Superior temporal gyrus (tissue), 1 donor: ENCODE measurements around the gene PIK3CB.
"Not testable (repeated sequence)": the region's sequence is repeated elsewhere in the genome, so short reads cannot be mapped to it uniquely, and the experiment has no call there.

Source experiments
- DNase-seq: peaks from one replicate; pipeline ENCODE4 v3.0.0-alpha.2; 2016; ENCODE audit errors: extremely low spot score

PIK3CB gene

GRCh38 chr3:138761002-138761401 lies 73.7 kb downstream of the PIK3CB start:
- DNase-seq, result no peak

GRCh38 chr3:138748190-138748589 lies 86.5 kb downstream of the PIK3CB start:
- DNase-seq, result no peak

DNA sequence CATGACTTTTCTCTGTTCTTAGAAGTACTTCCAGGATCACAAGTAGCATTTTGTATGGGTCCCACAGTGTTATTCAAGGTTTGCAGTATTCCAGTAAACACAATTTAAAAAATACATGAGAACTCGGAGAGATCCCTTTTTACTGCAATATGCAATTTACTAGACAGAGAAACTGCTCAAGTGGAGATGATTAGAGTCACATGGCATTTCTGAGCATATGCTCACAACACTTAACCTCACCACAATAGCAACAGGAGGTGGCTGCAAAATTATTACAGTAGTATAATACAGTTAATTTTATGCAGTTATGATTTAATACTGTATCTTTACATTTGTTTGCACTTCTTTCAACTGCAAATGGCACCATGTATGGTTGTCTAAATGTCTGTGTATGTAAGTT lies 87.5 kb downstream of the PIK3CB start:
- no peak for DNase-seq

DNA sequence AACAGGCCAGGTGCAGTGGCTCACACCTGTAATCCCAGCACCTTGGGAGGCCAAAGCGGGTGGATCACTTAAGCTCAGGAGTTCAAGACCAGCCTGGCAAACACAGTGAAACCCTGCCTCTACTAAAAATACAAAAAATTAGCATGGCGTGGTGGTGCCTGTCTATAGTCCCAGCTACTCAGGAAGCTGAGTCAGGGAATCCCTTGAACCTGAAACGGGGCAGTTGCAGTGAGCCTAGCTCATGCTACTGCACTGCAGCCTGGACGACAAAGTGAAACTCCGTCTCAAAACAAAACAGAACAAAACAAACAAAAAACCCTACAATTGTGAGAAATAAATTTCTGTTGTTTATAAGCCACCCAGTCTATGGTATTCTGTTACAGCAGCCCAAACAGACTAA lies 94.7 kb downstream of the PIK3CB start:
- DNase-seq, result no peak

DNA sequence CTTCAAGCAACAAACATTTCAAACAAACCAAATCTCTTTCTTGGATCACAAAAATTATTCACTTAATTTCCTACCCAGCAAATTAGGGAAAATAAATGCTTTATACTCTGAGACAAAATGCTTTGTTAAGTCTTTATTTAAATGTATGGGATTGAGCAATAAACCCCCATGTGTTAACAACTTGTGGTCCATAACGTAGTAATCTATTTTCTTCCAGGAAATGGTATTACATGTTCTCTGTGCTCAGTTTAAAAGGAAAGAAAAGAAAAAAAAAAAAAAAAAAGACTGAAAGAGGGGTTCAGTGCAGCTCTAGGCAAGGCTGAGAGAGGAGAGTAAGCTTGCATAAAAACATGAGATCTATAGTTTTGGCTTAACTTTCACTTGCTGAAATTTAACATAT lies 102.3 kb downstream of the PIK3CB start:
- no peak for DNase-seq

- DNase-seq, result no peak
Measured at GRCh38 chr3:138726946-138727730, 107.6 kb downstream of the PIK3CB start.

GRCh38 chr3:138726042-138726441 lies 108.7 kb downstream of the PIK3CB start:
- DNase-seq, result not testable (repeated sequence)

GRCh38 chr3:138725116-138725515 lies 109.6 kb downstream of the PIK3CB start:
- DNase-seq, result no peak

- peak; percentile 27 for DNase-seq
Measured at GRCh38 chr3:138724443-138724842, 110.3 kb downstream of the PIK3CB start.

DNA sequence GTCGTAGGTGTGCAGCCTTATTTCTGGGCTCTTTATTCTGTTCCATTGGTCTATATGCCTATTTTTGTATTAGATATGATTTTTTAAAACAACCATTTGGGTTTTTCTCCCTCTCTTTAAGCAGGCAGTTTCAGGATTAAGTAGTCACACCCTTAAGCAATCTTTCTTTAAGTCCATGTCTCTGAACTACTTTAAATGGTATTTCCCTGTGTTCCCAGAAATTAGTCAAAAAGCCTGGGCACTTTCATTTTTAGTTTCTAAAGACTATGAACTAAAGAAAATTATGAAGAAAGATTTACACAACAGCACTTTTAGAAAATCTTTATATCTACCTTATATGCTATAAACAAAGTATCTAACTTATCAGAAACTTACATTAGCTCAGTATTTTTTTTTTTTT lies 115.9 kb downstream of the PIK3CB start:
- DNase-seq, result no peak

- DNase-seq, result no peak
Measured at GRCh38 chr3:138717348-138717747, 117.4 kb downstream of the PIK3CB start.

- no peak for DNase-seq
Measured at GRCh38 chr3:138712086-138712485, 122.6 kb downstream of the PIK3CB start.

DNA sequence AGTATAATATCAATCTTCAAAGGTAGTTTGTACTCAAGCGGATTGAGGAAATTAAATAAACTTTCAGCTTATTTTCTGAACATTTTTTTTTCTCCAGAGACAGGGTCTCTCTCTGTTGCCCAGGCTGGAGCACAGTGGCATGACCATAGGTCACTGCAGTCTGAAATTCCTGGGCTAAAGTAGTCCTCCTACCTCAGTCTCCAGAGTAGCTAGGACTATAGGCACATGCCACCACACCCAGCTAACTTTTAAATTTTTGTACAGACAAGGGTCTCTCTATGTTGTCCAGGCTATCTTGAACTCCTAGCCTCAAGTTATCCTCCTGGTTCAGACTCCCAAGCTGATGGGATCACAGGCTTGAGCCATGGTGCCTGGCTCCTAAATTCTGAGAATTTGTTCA lies 129.1 kb downstream of the PIK3CB start:
- DNase-seq, result no peak

DNA sequence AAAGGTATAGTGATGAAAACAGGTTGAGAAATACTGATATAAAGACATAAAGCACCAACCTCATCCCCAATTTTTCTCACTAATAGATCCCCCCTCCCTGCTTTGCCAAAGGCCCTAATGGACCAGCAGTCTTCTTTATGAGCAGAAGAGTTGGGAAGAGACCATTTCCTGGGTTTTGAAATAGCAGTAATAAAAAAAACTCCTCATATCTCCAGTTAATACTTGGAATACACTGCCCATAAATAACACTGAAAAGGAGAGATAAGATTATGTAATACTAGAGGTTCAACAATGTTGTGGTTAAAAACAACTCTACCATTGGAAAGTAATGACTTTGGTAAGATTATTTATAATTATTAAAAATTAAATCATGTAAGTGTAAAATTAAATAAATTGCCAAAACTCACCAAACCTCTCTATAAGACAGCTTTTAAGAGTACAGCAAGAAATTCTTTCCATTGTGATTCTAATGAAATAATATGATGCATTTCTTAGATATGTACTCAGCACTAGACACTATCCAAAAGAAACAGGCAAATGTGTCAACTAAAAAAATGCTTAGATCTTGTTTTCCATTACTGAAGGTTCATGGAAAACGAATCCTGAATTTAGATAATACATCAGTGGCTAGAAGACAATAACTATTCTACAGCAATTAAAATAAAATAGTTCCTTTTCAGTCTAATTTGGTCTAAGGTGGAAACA lies 137.9 kb downstream of the PIK3CB start:
- no peak for DNase-seq

GRCh38 chr3:138694287-138695007 lies 140.3 kb downstream of the PIK3CB start:
- DNase-seq, result no peak

GRCh38 chr3:138692152-138692551 lies 142.6 kb downstream of the PIK3CB start:
- DNase-seq, result no peak

- no peak for DNase-seq
Measured at GRCh38 chr3:138691351-138691750, 143.4 kb downstream of the PIK3CB start.

- no peak for DNase-seq
Measured at GRCh38 chr3:138690036-138690435, 144.7 kb downstream of the PIK3CB start.

DNA sequence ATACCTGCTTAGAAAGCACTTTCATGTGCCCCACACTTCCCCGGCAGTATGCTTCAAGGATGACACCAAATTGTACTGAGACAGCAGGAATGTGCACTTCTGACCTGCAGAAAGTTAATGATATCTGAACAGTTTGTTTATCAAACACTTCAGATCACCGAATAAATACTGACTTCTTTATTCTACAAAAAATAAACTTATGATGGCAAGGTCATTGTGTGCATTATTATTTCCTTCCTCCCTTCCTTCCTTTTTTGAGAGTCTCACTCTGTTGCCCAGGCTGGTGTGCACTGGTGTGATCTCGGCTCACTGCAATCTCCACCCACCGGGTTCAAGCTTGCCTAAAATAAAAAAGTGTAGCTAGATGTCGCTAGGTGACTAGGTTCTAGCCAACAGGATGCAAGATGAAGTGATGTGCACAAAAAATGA lies 145.8 kb downstream of the PIK3CB start:
- no peak for DNase-seq

DNA sequence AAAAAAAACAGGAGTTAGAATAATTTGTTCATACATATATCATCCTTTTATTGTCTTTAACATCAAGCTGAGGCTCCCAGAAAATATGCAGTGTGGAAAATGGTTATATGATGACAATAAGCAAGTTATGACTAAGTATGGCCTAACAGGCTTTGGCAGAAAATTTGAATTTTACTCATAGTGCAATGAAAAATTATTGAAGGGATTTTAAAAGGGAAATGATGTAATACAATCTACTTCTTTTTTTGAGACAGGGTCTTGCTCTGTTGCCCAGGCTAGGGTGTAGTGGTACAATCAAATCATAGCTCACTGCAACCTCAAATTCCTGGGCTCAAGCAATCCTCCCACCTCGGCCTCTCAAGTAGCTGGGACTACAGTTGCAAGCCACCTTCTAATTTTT lies 147.5 kb downstream of the PIK3CB start:
- no peak for DNase-seq

GRCh38 chr3:138686771-138687221 lies 147.9 kb downstream of the PIK3CB start:
- DNase-seq, result no peak

DNA sequence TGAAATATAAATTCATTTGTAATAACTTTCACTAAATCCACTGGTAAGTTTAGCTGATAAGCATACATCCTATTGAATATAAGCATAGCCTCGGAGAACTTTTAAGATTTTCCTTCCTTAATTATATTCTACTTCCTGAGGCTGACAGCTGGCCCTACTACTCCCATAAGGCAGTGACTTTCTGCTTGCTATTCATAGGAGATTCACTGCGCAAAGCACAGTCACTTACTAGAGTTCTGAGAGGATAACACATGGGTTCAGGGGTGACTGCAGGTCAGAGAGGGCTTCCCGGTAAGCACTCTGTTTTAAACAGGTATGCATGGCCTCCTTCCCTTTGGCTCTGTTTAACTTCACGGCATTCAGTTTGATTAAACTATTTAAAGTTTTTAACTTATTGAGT lies 150.3 kb downstream of the PIK3CB start:
- no peak for DNase-seq

GRCh38 chr3:138682648-138683047 lies 152.1 kb downstream of the PIK3CB start:
- no peak for DNase-seq
